Tibial nerve (tissue), 3 donors: Measurements from ENCODE around the gene GOLGA8B.
"Not testable (repeated sequence)": the region's sequence is repeated elsewhere in the genome, so short reads cannot be mapped to it uniquely, and the experiment has no call there.

ENCODE experiments used
- CTCF ChIP-seq, 5 experiments: fragments of 200-600 bp in 3 of 5; fragments of 450-650 bp in 2 of 5; sonication (generic) in 3 of 5; IDR thresholded peaks; one replicate each; pipeline ENCODE4 v1.5.1; 2016 to 2019; ENCODE audit warnings: antibody characterized with exemption in 5 of 5, mild to moderate bottlenecking in 3 of 5, moderate library complexity in 2 of 5
- POLR2A ChIP-seq, 2 donors: fragments of 450-650 bp; IDR thresholded peaks; one replicate each; pipeline ENCODE4 v1.6.1; 2017; ENCODE audit warnings: antibody characterized with exemption in 2 of 2, mild to moderate bottlenecking in 2 of 2, moderate library complexity in 2 of 2

- TF ChIP-seq CTCF, POLR2A (IDR thresholded peaks at IDR 0.05): not testable (repeated sequence)
These were observed 34.1 kb downstream of the GOLGA8B start for GRCh38 chr15:34549381-34549809.
